GM10266 (cell line): ENCODE measurements around the gene SEC22A.
"Not testable (repeated sequence)": the region's sequence is repeated elsewhere in the genome, so short reads cannot be mapped to it uniquely, and the experiment has no call there.

Experiments used
- DNase-seq: peaks from one replicate; pipeline ENCODE4 v3.0.0; 2012; ENCODE audit errors: extremely low spot score
- CTCF ChIP-seq: IDR thresholded peaks from 2 replicates; pipeline ENCODE4 v1.5.1; 2012; ENCODE audit warnings: mild to moderate bottlenecking, low read depth; ENCODE audit not compliant: control insufficient read depth, insufficient read depth; ENCODE audit errors: missing control alignments

Gene SEC22A

GRCh38 chr3:123218990-123219389 is 17.2 kb downstream of the SEC22A start:
- DNase-seq, result no peak
- no peak for TF ChIP-seq CTCF

- DNase-seq, result not testable (repeated sequence)
Observed at GRCh38 chr3:123221369-123221768, 19.6 kb downstream of the SEC22A start.

- no peak for DNase-seq
- no peak for TF ChIP-seq CTCF
Observed at GRCh38 chr3:123225016-123225415, 23.3 kb downstream of the SEC22A start.

GRCh38 chr3:123226549-123226948 is 24.8 kb downstream of the SEC22A start:
- no peak for TF ChIP-seq CTCF
- DNase-seq, result no peak

GRCh38 chr3:123229145-123229544 is 27.4 kb downstream of the SEC22A start:
- no peak for DNase-seq
- TF ChIP-seq CTCF, result no peak

- no peak for TF ChIP-seq CTCF
Observed at GRCh38 chr3:123236902-123237301, 35.2 kb downstream of the SEC22A start.

GRCh38 chr3:123239186-123239585 is 37.4 kb downstream of the SEC22A start:
- DNase-seq, result not testable (repeated sequence)

More at GRCh38 chr3:123236902-123237301, 35.2 kb downstream of the SEC22A start:
- DNase-seq, result no peak

- no peak for TF ChIP-seq CTCF
- no peak for DNase-seq
Observed at GRCh38 chr3:123239756-123240155, 38.0 kb downstream of the SEC22A start.

- TF ChIP-seq CTCF, result no peak
- DNase-seq, result no peak
Observed at GRCh38 chr3:123244128-123244527, 42.4 kb downstream of the SEC22A start.
